GM12874 (cell line): ENCODE measurements around the gene BABAM1.

Source experiments
- CTCF ChIP-seq: IDR thresholded peaks from 2 replicates; pipeline ENCODE4 v1.5.1; 2011; ENCODE audit warnings: low read depth, mild to moderate bottlenecking, control low read depth, low read length, moderate library complexity; ENCODE audit not compliant: insufficient read depth

The BABAM1 gene

GRCh38 chr19:17237747-17238706 is 29.2 kb upstream of the BABAM1 start:
- TF ChIP-seq CTCF = no peak

GRCh38 chr19:17240062-17240752 is 27.0 kb upstream of the BABAM1 start:
- TF ChIP-seq CTCF = no peak

GRCh38 chr19:17240826-17241399 is 26.3 kb upstream of the BABAM1 start:
- no peak for TF ChIP-seq CTCF

- TF ChIP-seq CTCF = no peak
Observed at GRCh38 chr19:17242431-17243208, 24.6 kb upstream of the BABAM1 start.

- TF ChIP-seq CTCF = no peak
Observed at GRCh38 chr19:17243211-17243829, 23.9 kb upstream of the BABAM1 start.

- no peak for TF ChIP-seq CTCF
Observed at GRCh38 chr19:17243830-17244617, 23.2 kb upstream of the BABAM1 start.
